Activated CD4-positive, alpha-beta T cell treated with anti-CD3 and anti-CD28 coated beads, Interleukin-2, amount 50 U/mL, for 4 hours (primary cell): ENCODE data around the gene PSTPIP1.

Source experiments
- DNase-seq, 2 experiments: peaks; one replicate each; pipeline ENCODE4 v3.0.0-alpha.2; 2020

PSTPIP1 gene

DNA sequence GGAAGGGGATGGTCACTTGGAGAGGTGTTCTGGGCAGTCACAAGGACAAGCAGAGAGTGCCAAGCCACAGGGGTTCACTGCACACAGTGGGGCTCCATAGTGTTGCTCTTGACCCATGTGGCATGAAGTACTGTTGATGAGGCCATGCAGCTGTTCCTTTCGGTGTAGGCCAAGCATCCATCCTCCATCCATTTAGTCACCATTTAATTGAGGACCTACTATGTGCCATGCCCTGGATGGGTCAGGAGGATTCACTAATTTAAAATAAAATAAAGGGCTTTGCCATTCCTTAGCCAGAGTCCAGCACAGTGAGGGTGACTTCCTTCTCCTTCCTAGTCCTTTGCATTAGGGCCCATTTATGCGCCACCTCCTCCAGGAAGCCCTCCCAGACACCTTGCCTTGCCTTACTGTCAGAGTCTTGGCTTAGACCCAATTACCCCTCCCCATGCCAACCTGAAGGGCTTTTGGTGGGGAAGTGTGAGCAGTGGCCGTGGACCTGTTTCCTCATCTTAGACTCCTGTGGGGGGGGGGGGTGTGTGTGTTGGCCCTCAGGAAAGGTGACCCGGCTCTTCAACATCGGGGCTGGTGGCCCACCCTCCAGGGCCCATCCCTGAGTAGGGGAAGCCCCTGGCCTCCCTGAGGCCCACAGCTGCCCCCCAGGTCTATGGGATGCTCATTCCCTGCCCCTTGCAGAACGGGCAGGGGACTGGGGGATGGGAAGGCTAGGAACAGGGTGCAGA is 25.6 kb downstream of the PSTPIP1 start:
- DNase-seq, result no peak

DNA sequence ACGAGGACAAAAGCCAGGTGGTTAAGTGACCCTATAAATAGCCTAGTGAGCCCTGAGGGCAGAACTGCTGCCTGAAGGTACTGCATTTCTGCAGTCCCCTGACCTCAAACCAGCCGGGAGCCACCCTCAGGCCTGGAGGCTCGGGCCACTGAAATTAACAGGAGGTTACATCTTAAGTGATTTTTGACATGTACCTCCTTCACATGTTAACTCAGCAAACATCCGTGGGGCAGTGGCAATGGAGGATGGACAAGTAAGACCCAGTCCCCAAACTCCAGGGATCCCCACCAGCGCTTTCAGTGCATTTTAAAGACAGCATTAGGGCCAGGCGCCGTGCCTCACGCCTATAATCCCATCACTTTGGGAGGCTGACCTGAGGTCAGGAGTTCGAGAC is 26.2 kb downstream of the PSTPIP1 start:
- DNase-seq, result no peak

DNA sequence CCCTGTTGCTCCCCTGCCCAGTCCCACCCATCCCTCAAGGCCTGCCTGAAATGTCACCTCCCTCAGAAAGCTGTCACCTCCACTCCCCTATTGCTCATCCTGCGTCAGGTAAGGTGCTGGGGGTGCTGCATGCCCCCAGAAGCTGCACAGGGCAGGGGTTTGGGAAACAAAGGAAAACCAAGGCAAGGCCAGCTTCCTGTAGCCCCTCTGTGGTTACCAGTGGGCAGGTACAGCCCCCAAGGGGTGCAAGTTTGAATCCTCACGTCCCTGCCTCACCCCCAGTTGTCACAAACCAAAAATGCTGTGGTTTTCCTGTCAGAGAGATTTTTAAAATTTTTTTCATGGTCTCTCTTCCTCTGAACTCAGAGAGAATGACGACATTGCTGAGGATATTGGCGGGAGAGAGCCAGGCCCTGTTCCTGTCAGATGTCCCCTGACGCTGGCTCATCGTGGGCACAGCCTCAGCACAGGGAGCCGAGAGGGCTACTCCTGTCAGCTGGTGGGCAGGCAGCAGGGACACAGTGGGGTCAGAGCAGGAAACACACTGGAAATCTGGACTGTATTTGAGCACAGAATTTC is 27.0 kb downstream of the PSTPIP1 start:
- no peak for DNase-seq

DNA sequence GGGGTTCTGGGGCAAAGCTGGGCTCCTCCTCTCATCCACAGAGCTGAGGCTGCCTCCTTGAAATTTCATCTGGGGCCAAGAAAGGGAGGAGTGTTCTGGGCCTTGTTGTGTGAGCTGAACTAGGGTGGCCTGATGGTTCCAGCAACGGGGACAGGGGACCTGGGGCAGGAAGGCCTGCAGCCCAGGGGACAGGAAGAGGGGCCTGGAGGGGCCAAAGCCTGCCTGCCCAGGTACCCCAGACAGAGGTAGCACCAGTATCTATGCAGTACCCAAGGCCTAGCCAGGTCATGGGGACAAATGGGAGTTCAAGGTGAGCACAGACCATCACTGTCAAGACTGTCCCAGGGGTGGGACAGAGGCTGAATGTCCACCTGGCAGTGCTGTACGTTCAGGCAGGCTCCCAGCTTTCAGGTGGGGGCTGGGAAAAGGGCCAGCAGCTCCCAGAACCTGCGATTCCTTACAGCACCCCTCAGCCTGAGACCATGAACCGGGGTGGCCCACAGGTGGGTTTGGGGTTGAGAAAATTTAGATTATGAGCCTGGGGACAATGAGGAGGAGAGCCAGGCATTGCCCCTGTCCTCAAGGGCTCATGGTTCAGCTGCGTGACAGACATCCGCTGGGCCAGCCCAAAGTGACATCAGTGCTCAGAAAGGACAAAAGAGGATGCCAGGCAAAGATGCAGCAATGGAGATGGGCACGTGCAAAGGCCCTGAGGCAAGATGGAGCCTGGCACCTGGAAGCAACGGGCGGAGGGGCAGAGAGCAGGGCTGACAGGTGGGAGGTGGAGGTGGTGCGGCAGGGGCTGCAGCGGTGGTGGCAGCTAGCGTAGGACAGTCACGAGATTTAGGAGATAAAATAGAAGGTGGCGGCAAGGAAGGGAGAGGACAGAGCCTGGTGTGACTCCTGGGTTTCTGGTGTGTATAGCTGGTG is 28.0 kb downstream of the PSTPIP1 start:
- DNase-seq, result no peak

DNA sequence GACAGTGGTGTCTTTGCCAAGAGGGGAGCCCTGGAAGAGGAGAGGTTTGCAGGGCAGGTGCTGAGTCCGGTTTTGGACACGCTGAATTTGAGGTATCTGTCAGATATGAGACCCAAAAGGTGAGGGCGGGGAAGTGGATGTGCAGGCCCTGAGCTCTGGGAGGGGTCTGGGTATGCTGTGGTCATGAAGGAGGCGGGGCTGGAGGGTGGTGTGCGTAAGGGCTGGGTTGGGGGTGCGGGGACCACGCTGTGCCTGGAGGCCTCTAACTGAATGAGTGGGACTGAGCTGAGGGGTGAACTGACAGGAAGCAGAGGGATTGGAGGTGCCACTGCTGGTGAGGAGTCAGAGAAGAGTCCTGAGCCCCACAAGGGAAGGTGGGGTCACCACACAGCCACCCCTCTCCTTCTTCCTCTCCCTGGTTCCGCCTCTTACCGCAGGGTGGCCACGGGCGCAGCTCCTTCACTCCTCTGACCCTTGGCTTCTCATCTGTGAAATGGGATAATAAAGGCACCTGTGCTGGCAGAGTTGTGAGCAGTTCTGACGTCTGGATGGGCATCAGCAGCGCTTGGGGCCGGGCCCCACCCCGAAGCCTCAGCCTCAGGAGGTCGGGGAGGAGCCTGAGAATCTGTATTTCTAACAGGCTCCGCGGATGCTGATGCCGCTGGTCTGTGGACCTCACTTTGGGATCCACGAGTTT is 28.8 kb downstream of the PSTPIP1 start:
- DNase-seq, result no peak

DNA sequence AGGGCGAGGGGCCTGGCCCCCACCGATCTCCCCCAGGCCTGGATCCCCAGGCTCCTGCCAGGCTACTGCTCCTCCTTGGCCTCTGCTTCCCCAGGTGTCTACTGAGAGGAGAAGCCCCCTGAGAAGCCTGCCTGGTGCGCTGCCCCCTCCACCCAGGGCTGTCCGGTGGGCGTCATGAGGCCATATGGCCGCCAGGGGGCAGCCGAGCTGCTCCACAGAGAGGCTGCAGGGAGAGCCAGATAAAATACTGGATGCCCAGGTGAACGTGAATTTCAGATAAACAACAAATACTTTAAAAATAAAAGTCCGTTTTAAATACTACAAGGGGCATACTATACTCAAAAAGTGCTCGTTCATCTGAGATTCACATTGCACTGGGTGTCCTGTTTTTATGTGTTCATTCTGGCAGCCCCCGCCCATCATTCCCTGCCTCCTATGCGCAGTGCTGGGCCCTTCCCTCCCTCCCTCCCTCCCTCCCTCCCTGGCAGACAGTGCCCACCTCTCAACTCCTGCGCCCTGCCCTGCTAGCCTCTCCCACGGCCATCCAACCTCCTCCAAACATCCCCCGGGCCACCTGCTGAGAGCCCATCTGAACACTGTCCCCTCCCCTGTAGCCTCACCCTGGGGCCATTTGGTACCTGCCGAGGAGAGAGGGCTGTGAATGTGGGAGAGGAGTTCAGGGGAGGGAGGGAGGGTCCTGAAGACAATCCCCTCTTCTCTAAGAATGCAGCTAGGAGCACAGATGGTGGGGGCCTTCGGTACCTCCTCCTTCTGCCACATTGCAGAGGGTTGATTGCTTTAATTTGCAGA is 29.6 kb downstream of the PSTPIP1 start:
- DNase-seq, result peak; percentile 63 to 68

DNA sequence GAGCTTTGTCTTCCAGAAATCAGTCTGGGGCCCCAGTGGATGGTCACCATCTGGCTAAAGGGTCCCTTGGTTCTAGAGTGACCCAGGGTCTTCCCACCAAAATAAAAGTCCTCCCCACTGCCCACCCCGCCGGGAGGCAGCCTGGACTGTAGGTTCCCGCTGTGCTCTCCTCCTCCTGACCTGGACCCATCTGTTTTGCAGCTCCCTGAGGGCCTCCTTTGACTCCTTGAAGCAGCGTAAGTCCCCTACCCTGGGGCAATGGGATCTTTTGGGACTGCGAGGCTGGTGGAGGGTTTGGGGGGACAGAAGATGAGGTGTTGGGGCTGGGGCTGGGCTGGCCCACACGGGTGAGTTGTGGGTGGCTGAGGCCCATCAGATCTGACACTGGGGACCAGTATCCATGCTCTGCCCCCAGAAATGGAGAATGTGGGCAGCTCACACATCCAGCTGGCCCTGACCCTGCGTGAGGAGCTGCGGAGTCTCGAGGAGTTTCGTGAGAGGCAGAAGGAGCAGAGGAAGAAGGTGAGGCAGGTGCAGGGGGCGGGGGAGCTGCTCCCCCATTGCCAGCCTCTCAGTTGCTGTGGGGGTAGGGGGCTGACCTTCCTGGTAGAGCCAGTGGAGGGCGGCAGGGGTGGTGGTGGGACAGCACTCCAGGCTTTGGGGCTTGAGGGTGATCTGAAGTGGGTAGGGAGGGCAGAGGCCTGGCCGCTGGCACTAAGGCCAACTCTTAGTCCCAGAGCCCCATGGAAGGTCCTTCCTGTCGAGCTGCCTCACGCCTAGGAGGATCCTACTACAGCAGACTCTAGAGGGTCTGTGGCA is 30.4 kb downstream of the PSTPIP1 start:
- DNase-seq, result no peak

DNA sequence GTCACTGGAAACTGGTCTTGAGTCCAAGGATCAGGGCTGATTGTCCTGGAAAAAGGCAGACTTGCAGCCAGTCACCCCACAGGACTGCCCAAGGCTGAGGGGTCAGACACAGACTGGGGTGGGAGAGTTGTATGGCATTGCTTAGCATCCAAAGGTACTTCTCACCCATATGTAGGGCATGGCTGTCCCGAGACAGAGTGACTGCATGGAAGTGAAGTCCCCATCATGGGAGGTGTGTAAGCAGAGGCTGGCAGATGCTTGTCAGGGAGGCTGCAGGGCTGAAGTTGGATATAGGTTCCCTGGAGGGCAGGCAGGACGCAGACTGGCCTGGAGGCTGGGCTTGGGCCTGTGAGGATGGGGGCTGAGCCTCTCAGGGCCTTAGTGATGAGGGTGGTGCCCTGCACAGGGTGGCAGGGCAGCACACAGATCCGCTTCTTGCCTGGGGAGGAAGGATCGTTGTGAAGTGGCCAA is 31.1 kb downstream of the PSTPIP1 start:
- DNase-seq, result no peak

DNA sequence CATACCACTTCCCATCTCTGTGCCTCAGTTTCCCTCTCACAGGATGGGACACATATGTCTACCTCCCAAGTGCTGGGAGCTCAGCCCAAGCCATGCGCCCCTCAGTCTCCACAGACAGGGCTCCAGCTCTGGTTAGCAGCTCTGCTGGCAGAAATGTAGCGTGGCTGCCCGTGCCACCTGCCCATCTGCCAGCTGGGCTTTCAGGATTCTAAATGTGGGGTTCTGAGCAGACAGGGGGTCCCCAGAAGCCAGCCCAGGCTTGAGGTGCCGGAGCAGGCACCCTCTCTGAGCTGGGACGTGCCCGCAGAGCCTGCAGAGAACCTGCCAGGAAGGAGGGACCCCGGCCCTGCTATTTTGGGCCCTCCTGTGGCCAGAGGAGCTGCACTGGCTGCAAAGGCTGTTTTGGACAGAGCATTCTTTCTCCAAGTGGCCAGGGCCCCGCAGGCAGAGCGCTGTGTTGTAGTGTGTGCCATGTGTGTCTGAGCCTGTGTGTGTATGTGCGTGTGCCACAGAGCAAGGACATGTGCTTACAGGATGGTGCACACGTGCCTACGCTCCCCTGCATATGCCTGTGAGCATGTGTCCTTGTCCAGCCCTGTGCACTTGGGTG is 31.7 kb downstream of the PSTPIP1 start:
- DNase-seq, result no peak

DNA sequence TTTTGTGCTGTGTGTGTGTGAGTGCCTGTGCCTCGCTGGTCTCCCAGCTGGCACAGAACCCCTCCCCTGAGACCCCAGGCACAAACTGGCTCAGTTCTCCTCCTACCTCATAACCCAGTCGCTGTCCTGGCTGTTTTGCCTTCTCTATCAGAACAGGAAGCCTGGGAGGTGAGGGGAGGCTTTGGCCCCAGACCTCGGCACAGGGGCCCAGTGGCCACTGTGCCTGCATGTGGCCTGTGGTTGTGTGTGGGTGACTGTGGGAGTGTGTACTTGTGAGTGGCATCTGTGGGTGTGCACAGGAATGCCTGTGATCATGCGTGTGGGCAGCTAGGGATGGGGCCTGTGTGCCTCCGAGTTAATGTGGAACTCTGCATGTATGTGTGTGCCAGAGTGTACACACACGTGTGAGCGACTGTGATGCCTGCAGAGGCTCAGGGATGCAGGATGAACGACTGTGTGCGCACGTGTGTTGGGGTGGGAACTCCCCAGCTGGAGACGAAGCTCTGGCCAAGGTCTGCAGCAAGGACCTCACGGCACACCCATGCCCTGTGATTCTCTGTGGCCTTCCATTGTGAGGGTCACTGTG is 32.3 kb downstream of the PSTPIP1 start:
- no peak for DNase-seq

DNA sequence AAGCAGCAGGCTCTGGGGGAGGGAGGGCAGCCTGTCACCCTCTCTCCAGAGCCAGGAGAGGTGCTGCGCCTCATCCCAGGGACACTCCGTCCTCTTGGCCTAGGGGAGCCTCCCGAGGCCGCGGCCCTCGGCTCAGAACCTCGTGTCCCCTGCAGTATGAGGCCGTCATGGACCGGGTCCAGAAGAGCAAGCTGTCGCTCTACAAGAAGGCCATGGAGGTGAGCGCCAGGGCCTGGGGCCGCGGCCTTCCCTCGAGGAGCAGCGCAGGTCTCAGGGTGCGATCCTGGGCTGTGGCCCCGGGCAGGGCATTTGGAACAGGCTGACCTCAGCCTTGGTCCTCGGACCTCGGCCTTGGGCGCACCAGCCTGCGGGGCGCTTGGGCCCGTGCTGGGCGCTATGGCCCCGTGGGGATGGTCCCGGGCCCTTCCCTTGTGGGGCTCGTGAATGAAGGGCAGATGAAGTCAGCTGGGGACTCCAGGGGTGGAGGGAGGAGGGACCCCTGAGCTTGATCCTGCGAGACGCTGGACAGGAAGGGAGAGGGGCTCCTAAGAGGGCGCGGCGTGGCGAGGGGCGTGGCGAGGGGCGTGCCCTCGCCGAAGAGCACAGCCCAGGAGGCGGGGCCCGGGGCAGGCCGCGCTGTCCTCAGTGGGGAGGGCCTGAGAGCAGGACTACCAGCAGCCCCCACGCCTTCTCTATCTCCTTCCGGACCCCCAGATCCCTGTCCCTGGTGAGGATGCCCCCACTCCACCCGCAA is 32.9 kb downstream of the PSTPIP1 start:
- DNase-seq, result no peak

DNA sequence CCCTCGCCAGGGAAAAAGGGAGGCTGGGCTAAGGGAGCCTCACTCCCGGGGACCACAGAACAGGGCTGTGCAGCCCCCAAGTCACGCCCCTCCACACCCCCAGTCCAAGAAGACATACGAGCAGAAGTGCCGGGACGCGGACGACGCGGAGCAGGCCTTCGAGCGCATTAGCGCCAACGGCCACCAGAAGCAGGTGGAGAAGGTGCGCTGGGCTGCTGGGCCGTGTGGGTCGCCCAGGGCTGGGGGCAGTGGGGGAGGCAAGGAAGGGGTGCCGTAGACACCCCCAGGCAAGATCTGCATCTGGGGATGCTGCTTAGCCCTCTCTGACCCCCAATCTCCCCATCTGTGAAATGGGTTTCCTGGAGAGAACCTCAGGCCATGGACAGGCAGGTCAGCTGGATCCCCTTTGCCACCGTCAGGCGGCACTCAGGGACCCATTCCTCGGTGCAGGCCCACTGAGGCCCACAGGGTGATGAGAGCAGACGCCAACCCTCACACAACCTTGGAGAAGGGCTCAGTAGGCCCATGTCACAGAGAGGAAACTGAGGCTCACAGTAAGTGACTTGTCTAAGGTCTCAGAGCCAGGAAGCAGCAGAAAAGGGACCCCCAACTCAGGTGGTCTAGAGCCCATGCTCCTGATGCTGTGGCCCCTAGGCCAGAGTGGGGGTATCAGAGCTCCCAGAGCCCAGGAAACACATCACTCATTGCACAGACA is 33.7 kb downstream of the PSTPIP1 start:
- no peak for DNase-seq

DNA sequence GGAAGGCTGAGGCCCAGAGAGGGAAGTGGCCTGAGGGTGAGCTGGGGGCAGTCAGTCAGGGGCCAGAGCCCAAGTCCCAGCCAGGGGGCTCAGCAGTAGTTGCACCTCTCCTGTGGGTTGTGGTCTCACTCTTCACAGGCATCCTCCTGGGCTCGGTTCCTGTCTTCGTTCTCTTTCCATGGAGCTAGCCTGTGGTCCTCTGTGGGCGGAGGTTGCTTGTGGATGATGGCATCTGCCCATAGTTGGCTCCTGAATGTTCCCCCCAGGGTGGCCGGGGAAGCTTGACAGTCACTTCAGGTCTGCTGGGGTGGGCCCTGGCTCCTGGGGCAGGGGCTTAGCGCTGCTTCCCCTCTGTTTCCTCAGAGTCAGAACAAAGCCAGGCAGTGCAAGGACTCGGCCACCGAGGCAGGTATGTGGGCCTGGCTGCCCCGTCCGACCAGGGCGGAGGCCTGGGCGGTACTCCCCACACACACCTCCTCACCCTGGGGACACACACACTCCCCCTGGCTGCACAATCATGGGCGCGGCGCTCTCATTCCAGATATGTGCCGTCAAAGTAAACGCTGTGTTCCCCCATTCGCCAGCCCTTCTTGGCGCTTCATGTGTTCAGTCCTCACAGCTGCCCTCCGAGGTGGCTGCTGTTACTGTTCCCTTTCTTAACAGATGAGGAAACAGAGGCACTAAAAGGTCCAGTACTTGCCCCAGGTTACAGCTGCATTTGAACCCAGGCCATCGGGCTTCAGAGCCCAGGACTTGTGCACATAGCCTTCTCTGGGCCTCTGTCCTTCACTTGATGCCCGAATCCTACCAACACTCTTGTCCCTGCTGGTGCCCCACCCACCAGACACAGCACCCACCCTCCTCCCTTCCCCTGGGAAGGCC is 34.5 kb downstream of the PSTPIP1 start:
- no peak for DNase-seq

DNA sequence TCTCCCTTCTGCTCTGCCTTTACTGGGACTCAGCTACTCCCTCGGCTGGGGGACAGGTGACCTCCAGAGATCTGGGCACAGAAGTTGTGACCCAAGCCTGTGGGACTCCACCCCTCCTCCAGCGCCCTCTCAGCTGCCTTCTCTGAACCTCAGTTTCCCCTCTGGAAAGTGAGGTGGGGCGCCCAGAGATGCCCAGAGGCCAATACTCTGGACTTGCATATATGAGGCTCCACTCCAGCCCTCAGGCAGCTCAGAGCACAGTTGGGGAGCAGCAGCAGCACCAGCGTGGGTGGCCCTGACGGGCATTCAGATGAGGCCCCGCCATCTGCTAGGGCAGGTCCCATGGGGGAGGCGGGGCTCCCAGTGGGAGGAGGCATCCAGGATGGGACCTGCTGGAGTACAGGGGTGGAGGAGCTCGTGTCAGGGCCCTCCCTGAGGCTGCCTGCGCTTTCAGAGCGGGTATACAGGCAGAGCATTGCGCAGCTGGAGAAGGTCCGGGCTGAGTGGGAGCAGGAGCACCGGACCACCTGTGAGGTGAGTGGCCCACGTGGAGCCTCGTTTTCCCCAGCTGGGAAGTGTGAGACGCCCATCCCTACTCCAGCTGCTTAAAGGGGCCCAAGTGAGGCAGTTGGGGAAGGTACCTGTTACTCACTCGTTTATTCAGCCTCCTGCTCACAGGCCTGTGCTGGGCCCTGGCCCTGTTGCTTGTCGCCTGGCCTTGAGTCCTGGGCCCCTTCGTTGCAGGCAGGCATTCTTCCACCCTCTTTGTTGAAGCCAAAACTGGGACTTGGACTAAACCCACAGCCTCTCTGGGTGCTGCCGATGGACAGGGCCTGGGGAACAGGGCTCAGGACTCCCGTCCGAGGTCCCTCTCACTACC is 35.4 kb downstream of the PSTPIP1 start:
- no peak for DNase-seq

DNA sequence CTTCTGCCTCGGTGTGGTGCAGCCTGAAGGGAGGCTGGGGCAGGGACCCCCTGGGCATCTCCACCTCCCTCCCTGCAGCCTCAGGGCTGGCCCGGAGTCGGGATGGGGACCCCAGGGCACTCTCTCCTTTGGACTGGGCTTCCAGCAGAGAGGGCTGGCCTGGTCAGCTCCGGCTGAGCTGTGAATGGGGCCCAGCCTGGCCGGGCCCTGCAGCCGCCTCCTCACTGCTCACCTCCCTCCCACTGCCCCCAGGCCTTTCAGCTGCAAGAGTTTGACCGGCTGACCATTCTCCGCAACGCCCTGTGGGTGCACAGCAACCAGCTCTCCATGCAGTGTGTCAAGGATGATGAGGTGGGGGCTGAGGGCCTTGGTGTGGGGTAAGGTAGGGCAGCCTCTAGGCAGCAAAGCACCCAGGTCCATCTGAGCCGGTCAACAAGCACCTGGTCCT is 36.0 kb downstream of the PSTPIP1 start:
- DNase-seq, result no peak

DNA sequence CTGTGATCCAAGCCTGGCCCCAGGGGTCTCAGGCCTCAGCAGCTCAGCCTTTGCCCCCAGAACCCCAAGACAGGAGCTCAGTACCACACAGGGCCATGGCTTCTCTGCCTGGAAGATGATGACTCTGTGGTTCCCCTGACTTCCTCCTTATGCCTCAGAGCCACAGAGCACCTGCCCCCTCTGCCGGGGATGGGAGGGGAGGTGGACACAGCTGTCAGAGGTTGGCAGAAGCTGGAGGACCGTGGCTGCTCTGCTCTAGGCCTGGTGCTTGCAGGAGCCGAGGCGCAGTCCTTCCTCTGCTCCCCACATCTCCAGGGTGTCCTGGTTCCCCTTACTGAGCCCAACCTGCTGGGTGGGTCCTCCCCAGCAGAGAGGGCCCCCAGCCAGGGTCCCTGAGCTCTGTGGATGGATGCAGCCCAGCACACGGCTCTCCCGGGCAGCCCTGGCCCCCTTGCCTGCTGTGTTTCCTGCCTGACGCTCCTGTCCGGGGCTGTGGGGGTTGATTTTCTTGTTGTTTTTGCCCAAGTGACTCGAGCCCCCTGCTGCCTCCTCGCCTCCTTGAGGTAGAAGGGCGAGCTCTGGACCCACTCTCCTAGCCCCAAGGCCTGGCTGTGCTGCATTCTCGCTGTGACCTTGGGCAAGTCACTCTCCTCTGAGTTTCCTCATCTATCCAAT is 36.6 kb downstream of the PSTPIP1 start:
- DNase-seq, result no peak
